ENCODE results near the gene PER1. TPM values are rescaled to one million over a fixed set of nuclear protein-coding genes. Genes with fewer than 3 reads are reported as not detected.

Gene PER1
- total and polyA plus RNA-seq, 9 of the 15 experiments (the other 6 are each of a cell fraction or from before 2014, with no cell fraction given): 0.13 to 26.0 (median 3.4) TPM

DNA sequence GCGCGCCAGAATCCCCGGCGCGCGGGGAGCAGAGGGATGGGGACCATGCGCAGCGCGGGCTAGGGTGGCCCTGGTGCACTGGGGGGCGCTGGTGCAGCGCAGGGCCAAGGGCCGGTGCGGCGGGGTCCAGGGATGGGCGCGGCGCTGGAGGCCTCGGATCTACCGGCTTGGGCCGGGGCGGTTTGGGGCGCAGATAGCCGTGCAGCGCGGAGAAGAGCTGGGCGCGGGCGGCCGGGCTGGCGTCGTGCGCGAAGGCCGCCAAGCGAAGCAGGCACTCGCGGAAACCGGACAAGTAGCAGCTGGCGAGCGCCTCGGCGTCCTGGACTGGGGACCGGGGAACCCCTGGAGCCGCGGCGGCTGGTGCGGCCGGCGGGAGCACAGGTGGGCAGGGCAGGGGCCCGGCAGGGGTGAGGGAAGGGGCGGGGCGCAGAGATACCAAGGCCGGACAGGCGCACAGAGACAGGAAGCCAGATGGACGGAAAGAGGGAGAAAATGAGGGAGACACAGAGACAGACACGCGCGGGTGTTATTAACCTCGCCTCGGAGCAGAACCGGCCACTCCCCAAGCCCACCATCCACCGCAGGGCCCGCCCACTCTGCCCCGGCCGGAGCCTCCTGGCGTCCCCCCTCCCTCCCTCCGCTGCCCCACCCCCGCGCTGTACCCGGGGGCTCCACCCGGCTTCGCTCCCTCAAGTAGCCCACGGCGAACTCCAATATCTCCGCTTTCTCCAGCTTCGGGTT is 30.4 kb downstream of the PER1 start (continued):
- TF ChIP-seq SRSF9 (IDR thresholded peaks at IDR 0.05; ENCODE audit: borderline replicate concordance, low read depth, low read length) (no peak), GABPB1 (CRISPR knock-in tag; IDR thresholded peaks at IDR 0.05) (no peak), NONO (IDR thresholded peaks at IDR 0.05; ENCODE audit: low read depth in 2 of 2, low read length in 1 of 2) (0 out of 4 replicates have a peak, but pooled peaks of 1 of the 2 experiments have one; percentile 22), GATA2 (CRISPR knock-in tag; IDR thresholded peaks at IDR 0.05) (no peak), FOXJ2 (tag; IDR thresholded peaks at IDR 0.05) (no peak), ZBED1 (IDR thresholded peaks at IDR 0.05) (no peak), CUX1 (CRISPR knock-in tag; IDR thresholded peaks at IDR 0.05) (no peak), CHCHD3 (CRISPR knock-in tag; IDR thresholded peaks at IDR 0.05) (no peak), ATF6 (CRISPR knock-in tag; IDR thresholded peaks at IDR 0.05) (no peak), SAP30 (IDR thresholded peaks at IDR 0.05; ENCODE audit: borderline replicate concordance, insufficient read depth, low read depth, low read length, poor library complexity, severe bottlenecking) (peak; percentile 32), ATF2 (CRISPR knock-in tag; IDR thresholded peaks at IDR 0.05) (no peak), ELF2 (CRISPR knock-in tag; IDR thresholded peaks at IDR 0.05) (no peak), ZNF561 (CRISPR knock-in tag; conservative IDR thresholded peaks at IDR 0.05) (no peak), POLR2AphosphoS2 (IDR thresholded peaks at IDR 0.05; ENCODE audit: low read length) (no peak), RAD21 (CRISPR knock-in tag; conservative IDR thresholded peaks at IDR 0.05 in 1 of 2, IDR thresholded peaks at IDR 0.05 in 1 of 2) (peak; percentile 68 to 81), ZNF445 (CRISPR knock-in tag; IDR thresholded peaks at IDR 0.05; ENCODE audit: low read depth) (no peak)
- TF ChIP-seq, protein P1, sequence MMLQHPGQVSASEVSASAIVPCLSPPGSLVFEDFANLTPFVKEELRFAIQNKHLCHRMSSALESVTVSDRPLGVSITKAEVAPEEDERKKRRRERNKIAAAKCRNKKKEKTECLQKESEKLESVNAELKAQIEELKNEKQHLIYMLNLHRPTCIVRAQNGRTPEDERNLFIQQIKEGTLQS (IDR thresholded peaks at IDR 0.05): no peak
- TF ChIP-seq, protein P1 (CRISPR knock-in tag; conservative IDR thresholded peaks at IDR 0.05): no peak

All from K562 (cell line).